SK-N-SH treated with all-trans-retinoic acid at 6 μM for 48 hours (cell line): ENCODE data around the gene TRPM7.

ENCODE experiments used
- CSDC2 ChIP-seq: fragments of 250-450 bp; sonication (Bioruptor Pico); IDR thresholded peaks from 2 replicates; pipeline ENCODE4 v1.5.0; 2020; ENCODE audit warnings: mild to moderate bottlenecking, moderate library complexity
- PPARA ChIP-seq: fragments of 250-450 bp; sonication (Bioruptor Pico); IDR thresholded peaks from 2 replicates; pipeline ENCODE4 v1.5.0; 2020; ENCODE audit warnings: mild to moderate bottlenecking, borderline replicate concordance
- RARB ChIP-seq: fragments of 250-450 bp; sonication (Bioruptor Pico); IDR thresholded peaks from 2 replicates; pipeline ENCODE4 v1.8.0; 2021; ENCODE audit warnings: mild to moderate bottlenecking, moderate library complexity
- TCF4 ChIP-seq: fragments of 250-450 bp; sonication (Bioruptor Pico); IDR thresholded peaks from 2 replicates; pipeline ENCODE4 v1.8.0; 2021; ENCODE audit warnings: mild to moderate bottlenecking, moderate library complexity, borderline replicate concordance
- ZC3H10 ChIP-seq: fragments of 250-450 bp; sonication (Bioruptor Pico); IDR thresholded peaks from 2 replicates; pipeline ENCODE4 v1.5.1; 2021; ENCODE audit warnings: mild to moderate bottlenecking, moderate library complexity
- ZFP30 ChIP-seq: fragments of 450-650 bp; formaldehyde crosslinking; IDR thresholded peaks from 2 replicates; pipeline ENCODE4 v1.5.0; 2022; ENCODE audit warnings: mild to moderate bottlenecking, moderate library complexity
- TF ChIP-seq, protein P1 (sequence below): fragments of 250-450 bp; sonication (Bioruptor Pico); IDR thresholded peaks from 2 replicates; pipeline ENCODE4 v1.8.0; 2020; ENCODE audit warnings: mild to moderate bottlenecking, moderate library complexity, borderline replicate concordance
- TF ChIP-seq, protein P2 (sequence below): fragments of 250-450 bp; sonication (Bioruptor Pico); IDR thresholded peaks from 2 replicates; pipeline ENCODE4 v1.5.0; 2020; ENCODE audit warnings: mild to moderate bottlenecking, moderate library complexity

DNA sequence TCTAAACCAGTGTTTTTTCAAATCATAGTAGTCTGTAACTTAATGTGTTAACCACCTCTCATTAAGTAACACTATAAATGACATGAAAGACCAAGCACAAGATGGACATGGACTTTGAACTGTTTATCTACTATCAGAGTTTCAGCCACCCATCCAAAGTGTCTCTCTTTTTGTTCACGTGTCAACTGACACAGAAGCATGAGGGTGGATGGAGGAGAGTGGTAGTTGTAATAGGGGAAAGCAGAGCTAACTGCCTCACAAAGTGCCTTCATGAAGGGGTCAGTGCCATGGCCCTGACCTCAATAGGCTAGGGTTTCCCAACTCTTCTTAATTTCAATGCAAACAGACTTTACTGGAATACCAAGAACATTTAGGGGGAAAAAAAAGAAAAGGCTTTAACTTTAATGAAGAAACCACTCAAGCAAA lies 32.1 kb upstream of the TRPM7 start:
- TF ChIP-seq RARB (CRISPR knock-in tag) = no peak
- TF ChIP-seq, protein P1, sequence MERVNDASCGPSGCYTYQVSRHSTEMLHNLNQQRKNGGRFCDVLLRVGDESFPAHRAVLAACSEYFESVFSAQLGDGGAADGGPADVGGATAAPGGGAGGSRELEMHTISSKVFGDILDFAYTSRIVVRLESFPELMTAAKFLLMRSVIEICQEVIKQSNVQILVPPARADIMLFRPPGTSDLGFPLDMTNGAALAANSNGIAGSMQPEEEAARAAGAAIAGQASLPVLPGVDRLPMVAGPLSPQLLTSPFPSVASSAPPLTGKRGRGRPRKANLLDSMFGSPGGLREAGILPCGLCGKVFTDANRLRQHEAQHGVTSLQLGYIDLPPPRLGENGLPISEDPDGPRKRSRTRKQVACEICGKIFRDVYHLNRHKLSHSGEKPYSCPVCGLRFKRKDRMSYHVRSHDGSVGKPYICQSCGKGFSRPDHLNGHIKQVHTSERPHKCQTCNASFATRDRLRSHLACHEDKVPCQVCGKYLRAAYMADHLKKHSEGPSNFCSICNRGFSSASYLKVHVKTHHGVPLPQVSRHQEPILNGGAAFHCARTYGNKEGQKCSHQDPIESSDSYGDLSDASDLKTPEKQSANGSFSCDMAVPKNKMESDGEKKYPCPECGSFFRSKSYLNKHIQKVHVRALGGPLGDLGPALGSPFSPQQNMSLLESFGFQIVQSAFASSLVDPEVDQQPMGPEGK (CRISPR knock-in tag) = no peak
- TF ChIP-seq TCF4 (CRISPR knock-in tag) = no peak
- TF ChIP-seq ZFP30 (CRISPR knock-in tag) = no peak
- no peak for TF ChIP-seq CSDC2 (CRISPR knock-in tag)
- no peak for TF ChIP-seq ZC3H10 (CRISPR knock-in tag)
- TF ChIP-seq PPARA (CRISPR knock-in tag) = no peak
- TF ChIP-seq, protein P2, sequence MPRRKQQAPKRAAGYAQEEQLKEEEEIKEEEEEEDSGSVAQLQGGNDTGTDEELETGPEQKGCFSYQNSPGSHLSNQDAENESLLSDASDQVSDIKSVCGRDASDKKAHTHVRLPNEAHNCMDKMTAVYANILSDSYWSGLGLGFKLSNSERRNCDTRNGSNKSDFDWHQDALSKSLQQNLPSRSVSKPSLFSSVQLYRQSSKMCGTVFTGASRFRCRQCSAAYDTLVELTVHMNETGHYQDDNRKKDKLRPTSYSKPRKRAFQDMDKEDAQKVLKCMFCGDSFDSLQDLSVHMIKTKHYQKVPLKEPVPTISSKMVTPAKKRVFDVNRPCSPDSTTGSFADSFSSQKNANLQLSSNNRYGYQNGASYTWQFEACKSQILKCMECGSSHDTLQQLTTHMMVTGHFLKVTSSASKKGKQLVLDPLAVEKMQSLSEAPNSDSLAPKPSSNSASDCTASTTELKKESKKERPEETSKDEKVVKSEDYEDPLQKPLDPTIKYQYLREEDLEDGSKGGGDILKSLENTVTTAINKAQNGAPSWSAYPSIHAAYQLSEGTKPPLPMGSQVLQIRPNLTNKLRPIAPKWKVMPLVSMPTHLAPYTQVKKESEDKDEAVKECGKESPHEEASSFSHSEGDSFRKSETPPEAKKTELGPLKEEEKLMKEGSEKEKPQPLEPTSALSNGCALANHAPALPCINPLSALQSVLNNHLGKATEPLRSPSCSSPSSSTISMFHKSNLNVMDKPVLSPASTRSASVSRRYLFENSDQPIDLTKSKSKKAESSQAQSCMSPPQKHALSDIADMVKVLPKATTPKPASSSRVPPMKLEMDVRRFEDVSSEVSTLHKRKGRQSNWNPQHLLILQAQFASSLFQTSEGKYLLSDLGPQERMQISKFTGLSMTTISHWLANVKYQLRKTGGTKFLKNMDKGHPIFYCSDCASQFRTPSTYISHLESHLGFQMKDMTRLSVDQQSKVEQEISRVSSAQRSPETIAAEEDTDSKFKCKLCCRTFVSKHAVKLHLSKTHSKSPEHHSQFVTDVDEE (CRISPR knock-in tag) = no peak
